ENCODE results near the gene TMEM98. TPM values are rescaled to one million over a fixed set of nuclear protein-coding genes. Genes with fewer than 3 reads are reported as not detected.

The TMEM98 gene
- total RNA-seq, 4 donors from 2014 or later, result 60.0 to 71.4 (median 68.2) TPM

DNA sequence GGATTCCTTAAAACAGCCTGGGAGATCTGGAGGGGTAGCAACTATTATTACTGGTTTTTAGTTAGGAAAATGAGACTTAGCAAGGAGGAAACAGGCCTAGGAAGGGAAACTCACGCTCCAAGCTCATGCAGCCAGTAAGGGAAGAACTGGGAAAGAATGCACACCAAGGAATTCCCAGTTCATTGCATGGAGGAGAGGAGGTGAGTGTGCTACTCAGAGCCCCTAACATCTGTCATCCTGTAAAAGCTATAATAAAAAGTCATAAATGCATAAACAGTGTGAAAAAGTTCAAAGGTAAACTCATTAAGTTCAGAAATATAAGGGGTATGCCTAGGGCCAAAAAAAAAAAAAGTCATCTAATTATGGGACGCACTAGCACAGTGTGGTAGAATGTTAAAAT, 25.9 kb downstream of the TMEM98 start:
- ATAC-seq, result no peak
- WGBS, 2 donors (ENCODE audit: low coverage in 1 of 2), result 75 to 86% methylated on average over 1 to 2 of the region's 2 CpGs
- TF ChIP-seq POLR2A (IDR thresholded peaks at IDR 0.05) (no peak), POLR2AphosphoS5 (IDR thresholded peaks at IDR 0.05) (no peak), EP300 (IDR thresholded peaks at IDR 0.05) (no peak)
- TF ChIP-seq, protein P1, sequence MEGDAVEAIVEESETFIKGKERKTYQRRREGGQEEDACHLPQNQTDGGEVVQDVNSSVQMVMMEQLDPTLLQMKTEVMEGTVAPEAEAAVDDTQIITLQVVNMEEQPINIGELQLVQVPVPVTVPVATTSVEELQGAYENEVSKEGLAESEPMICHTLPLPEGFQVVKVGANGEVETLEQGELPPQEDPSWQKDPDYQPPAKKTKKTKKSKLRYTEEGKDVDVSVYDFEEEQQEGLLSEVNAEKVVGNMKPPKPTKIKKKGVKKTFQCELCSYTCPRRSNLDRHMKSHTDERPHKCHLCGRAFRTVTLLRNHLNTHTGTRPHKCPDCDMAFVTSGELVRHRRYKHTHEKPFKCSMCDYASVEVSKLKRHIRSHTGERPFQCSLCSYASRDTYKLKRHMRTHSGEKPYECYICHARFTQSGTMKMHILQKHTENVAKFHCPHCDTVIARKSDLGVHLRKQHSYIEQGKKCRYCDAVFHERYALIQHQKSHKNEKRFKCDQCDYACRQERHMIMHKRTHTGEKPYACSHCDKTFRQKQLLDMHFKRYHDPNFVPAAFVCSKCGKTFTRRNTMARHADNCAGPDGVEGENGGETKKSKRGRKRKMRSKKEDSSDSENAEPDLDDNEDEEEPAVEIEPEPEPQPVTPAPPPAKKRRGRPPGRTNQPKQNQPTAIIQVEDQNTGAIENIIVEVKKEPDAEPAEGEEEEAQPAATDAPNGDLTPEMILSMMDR (IDR thresholded peaks at IDR 0.05), result no peak
- Histone ChIP-seq H3K9me3 (no peaks in the 10 kb centered on the region), H3K36me3 (no peaks in the 10 kb centered on the region), H3K4me1 (no peaks in the 10 kb centered on the region), H3K27me3 (no peaks in the 10 kb centered on the region), H3K4me3 (no peak overlapping the region), H3K27ac (no peak overlapping the region)

GRCh38 chr17:32954477-32954876, 26.5 kb downstream of the TMEM98 start:
- H3K27me3 ChIP-seq, result no peaks in the 10 kb centered on the region
- H3K27ac ChIP-seq, result no peak overlapping the region
- no peak overlapping the region for H3K4me3 ChIP-seq
- ATAC-seq, result no peak
- TF ChIP-seq POLR2AphosphoS5 (IDR thresholded peaks at IDR 0.05), result no peak
- TF ChIP-seq, protein P1 (IDR thresholded peaks at IDR 0.05), result no peak
- no peak for TF ChIP-seq EP300 (IDR thresholded peaks at IDR 0.05)
- no peak for TF ChIP-seq POLR2A (IDR thresholded peaks at IDR 0.05)
- WGBS, 2 donors (ENCODE audit: low coverage in 1 of 2), result 55 to 74% methylated on average over 6 to 7 of the region's 8 CpGs
- H3K36me3 ChIP-seq, result no peaks in the 10 kb centered on the region
- no peaks in the 10 kb centered on the region for H3K4me1 ChIP-seq
- no peaks in the 10 kb centered on the region for H3K9me3 ChIP-seq

DNA sequence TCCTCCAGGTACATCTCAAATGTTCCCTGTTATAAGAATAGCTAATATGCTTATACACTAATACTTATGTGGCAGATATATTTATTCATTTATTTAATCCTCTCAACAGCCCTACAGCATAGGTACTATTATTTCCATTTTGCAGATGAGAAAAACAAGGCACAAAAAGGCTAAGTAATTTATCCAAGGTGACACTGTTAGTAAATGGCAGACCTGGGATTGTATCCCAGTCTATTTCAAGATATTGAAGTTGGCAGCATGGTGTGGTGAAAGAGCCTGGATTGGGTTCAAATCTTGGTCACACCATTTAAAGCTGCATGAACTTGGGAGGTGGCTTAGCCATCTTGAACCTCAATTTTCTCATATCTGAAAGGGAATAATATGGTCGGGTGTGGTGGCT, 27.2 kb downstream of the TMEM98 start:
- Histone ChIP-seq H3K9me3 (no peaks in the 10 kb centered on the region), H3K27me3 (no peaks in the 10 kb centered on the region), H3K36me3 (no peaks in the 10 kb centered on the region), H3K27ac (no peak overlapping the region), H3K4me3 (no peak overlapping the region), H3K4me1 (no peaks in the 10 kb centered on the region)
- WGBS, 2 donors (ENCODE audit: low coverage in 1 of 2), result 83 to 100% methylated on average over 1 of the region's 1 CpG
- TF ChIP-seq POLR2AphosphoS5 (IDR thresholded peaks at IDR 0.05) (no peak), POLR2A (IDR thresholded peaks at IDR 0.05) (no peak), EP300 (IDR thresholded peaks at IDR 0.05) (no peak)
- TF ChIP-seq, protein P1 (IDR thresholded peaks at IDR 0.05), result no peak
- ATAC-seq, result no peak

DNA sequence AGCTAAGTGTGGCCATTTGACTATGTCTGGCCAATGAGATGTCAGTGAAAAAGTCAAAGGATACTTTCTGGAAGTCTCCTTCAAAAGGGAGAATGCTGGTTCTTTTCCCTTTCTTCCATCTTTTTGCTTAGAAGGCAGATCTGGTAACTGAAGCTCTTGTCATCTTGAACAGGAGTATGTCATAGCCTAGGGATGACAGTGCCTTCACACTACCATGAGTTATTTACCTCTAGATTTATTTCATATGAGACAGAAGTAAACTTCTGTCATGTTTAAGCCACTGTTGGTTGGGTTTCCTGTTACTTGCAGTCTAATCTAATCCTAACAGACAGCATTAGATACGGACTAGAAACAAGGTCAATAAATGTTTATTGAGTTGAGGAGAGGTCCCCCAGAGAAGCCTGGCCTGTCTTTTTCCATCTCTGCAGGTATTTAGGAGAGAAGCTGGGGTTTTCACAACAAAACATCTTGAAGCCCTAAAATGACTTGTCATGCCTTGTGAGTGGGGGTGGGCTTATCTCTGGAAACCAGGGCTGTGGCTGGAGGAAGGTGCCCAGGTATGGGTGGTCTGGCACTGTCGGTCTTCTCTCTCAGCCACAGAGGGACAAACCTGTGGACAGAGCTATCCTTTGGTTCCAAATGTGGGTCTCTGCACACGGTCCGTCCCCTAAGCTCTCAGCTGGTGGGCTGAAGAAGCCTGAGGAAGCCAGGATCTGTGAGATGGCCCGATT, 28.5 kb downstream of the TMEM98 start:
- no peaks in the 10 kb centered on the region for H3K9me3 ChIP-seq
- no peaks in the 10 kb centered on the region for H3K36me3 ChIP-seq
- no peaks in the 10 kb centered on the region for H3K4me1 ChIP-seq
- no peak for ATAC-seq
- 22 to 69% methylated on average over 1 to 4 of the region's 5 CpGs for WGBS, 2 donors (ENCODE audit: low coverage in 1 of 2)
- H3K27ac ChIP-seq, result no peak overlapping the region
- TF ChIP-seq POLR2AphosphoS5 (IDR thresholded peaks at IDR 0.05), result no peak
- TF ChIP-seq, protein P1 (IDR thresholded peaks at IDR 0.05), result no peak
- TF ChIP-seq POLR2A (IDR thresholded peaks at IDR 0.05), result no peak
- no peak for TF ChIP-seq EP300 (IDR thresholded peaks at IDR 0.05)
- no peaks in the 10 kb centered on the region for H3K27me3 ChIP-seq
- no peak overlapping the region for H3K4me3 ChIP-seq

- no peak for TF ChIP-seq POLR2AphosphoS5 (IDR thresholded peaks at IDR 0.05)
- TF ChIP-seq, protein P1 (IDR thresholded peaks at IDR 0.05), result no peak
- TF ChIP-seq POLR2A (IDR thresholded peaks at IDR 0.05), result no peak
- no peak for TF ChIP-seq EP300 (IDR thresholded peaks at IDR 0.05)
- Histone ChIP-seq H3K4me3 (no peak overlapping the region), H3K4me1 (no peaks in the 10 kb centered on the region), H3K36me3 (no peaks in the 10 kb centered on the region), H3K27ac (no peak overlapping the region), H3K9me3 (no peaks in the 10 kb centered on the region), H3K27me3 (no peaks in the 10 kb centered on the region)
- 4 to 15% methylated on average over 2 of the region's 2 CpGs for WGBS, 2 donors (ENCODE audit: low coverage in 1 of 2)
- no peak for ATAC-seq
Observed at GRCh38 chr17:32958418-32958817, 30.5 kb downstream of the TMEM98 start.
